Astrocyte (in vitro differentiated cells and primary cell): ENCODE data around the gene MDP1. TPM values are rescaled to one million over a fixed set of nuclear protein-coding genes. Genes with fewer than 3 reads are reported as not detected.

Experiments
- DNase-seq: peaks from one replicate; pipeline ENCODE4 v3.0.0-alpha.2; 2010; ENCODE audit warnings: low read depth
- FAIRE-seq: peaks from 2 replicates; lab custom pipeline; 2011; peaks lifted over from hg19 to GRCh38; lab: Jason Lieb, UNC
- H2AFZ ChIP-seq: 2 replicates; pipeline ENCODE4 v1.6.0; 2012; ENCODE audit warnings: low read depth, low read length, inconsistent platforms
- H3K27ac ChIP-seq: 2 replicates; pipeline ENCODE4 v1.5.1; 2011; ENCODE audit warnings: low read depth, low read length, inconsistent platforms
- H3K27me3 ChIP-seq: 2 replicates; pipeline ENCODE4 v1.6.0; 2011; ENCODE audit warnings: low read length, inconsistent platforms; ENCODE audit not compliant: insufficient read depth
- H3K36me3 ChIP-seq: 2 replicates; pipeline ENCODE4 v1.5.1; 2011; ENCODE audit warnings: low read length, inconsistent platforms; ENCODE audit not compliant: insufficient read depth
- H3K4me1 ChIP-seq: 2 replicates; pipeline ENCODE4 v1.5.1; 2011; ENCODE audit warnings: low read length, inconsistent platforms; ENCODE audit not compliant: insufficient read depth
- H3K4me2 ChIP-seq: 2 replicates; pipeline ENCODE4 v1.6.0; 2012; ENCODE audit warnings: low read length, inconsistent platforms
- H3K4me3 ChIP-seq: 2 replicates; pipeline ENCODE4 v1.5.1; 2011; ENCODE audit warnings: low read depth, mild to moderate bottlenecking, low read length, inconsistent platforms; ENCODE audit not compliant: insufficient read depth
- H3K79me2 ChIP-seq: 2 replicates; pipeline ENCODE4 v1.6.0; 2012; ENCODE audit warnings: mild to moderate bottlenecking, low read length, inconsistent platforms; ENCODE audit not compliant: insufficient read depth
- H3K9ac ChIP-seq: 2 replicates; pipeline ENCODE4 v1.6.0; 2012; ENCODE audit warnings: mild to moderate bottlenecking, low read length, inconsistent platforms
- H3K9me3 ChIP-seq: 2 replicates; pipeline ENCODE4 v1.5.1; 2012; ENCODE audit warnings: low read depth, mild to moderate bottlenecking, low read length, inconsistent platforms; ENCODE audit not compliant: insufficient read depth
- H4K20me1 ChIP-seq: 2 replicates; pipeline ENCODE4 v1.6.0; 2012; ENCODE audit warnings: low read length, inconsistent platforms; ENCODE audit not compliant: insufficient read depth
- H3K27ac Mint-ChIP-seq: one replicate; pipeline ENCODE4 v1.8.0; 2021; ENCODE audit warnings: mild to moderate bottlenecking, mixed read lengths; ENCODE audit not compliant: unreplicated experiment
- H3K27me3 Mint-ChIP-seq: one replicate; pipeline ENCODE4 v1.8.0; 2021; ENCODE audit warnings: low read depth, mixed read lengths; ENCODE audit not compliant: unreplicated experiment
- H3K36me3 Mint-ChIP-seq: one replicate; pipeline ENCODE4 v1.8.0; 2021; ENCODE audit warnings: low read depth, mixed read lengths; ENCODE audit not compliant: unreplicated experiment
- H3K4me1 Mint-ChIP-seq: one replicate; pipeline ENCODE4 v1.8.0; 2021; ENCODE audit warnings: low read depth, mixed read lengths; ENCODE audit not compliant: unreplicated experiment
- H3K4me3 Mint-ChIP-seq: one replicate; pipeline ENCODE4 v1.8.0; 2021; ENCODE audit warnings: mild to moderate bottlenecking, moderate library complexity, mixed read lengths; ENCODE audit not compliant: unreplicated experiment
- H3K9me3 Mint-ChIP-seq: one replicate; pipeline ENCODE4 v1.8.0; 2021; ENCODE audit warnings: mild to moderate bottlenecking, mixed read lengths; ENCODE audit not compliant: unreplicated experiment
- EZH2 ChIP-seq: IDR thresholded peaks from 2 replicates; pipeline ENCODE4 v1.6.1; 2012; ENCODE audit warnings: mild to moderate bottlenecking, low read length, inconsistent platforms; ENCODE audit not compliant: insufficient read depth
- total RNA-seq: library from RNA; stranded (reverse); gene quantifications from 2 replicates; pipeline ENCODE4 v1.2.1, GENCODE V29; 2021
- TF ChIP-seq, protein P1 (sequence below): IDR thresholded peaks from 2 replicates; pipeline ENCODE4 v1.5.1; 2011; ENCODE audit warnings: low read depth, mild to moderate bottlenecking, inconsistent platforms, low read length, moderate library complexity; ENCODE audit not compliant: insufficient read depth

MDP1 gene
- total RNA-seq, 1 donor from 2014 or later = 8.9 TPM

DNA sequence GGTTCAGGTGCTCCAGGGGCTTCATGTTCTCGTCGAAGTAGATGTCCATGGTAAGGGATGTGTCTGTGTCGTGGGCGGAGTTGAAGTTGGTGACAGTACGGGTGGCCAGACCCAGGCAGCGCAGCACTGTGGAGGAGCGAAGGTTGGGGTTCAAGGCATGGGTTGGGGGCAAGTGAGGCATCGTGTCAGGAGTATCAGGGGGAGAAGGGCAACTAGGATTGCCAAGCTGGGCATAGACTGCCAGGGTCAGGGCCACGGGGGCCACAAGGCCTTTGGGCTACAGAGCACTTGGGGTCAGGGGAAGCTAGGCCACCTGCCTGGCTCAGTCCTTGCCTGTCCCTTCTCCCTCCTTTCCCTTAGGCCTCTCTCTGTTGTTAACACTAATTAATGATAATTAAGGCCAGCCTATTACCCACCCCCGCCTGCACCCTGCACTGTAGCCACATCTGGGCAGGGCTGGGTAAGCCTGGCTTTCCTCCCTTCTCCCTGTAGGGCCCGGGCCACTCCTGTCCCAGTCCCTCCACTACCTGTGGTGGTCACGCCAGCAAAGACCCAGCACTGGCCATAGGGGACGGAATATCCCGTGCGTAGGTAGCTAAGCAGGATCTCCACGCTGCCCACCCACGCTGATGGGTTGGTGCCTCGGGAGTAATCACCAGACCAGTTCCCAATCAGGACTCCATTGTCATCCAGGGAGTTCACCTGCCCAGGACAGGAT is 42.8 kb upstream of the MDP1 start:
- peaks cover 8% of the 10 kb centered on the region for H3K27me3 Mint-ChIP-seq
- no peak overlapping the region for H2AFZ ChIP-seq
- H3K36me3 ChIP-seq = no peaks in the 10 kb centered on the region
- peaks cover 3% of the 10 kb centered on the region for H3K4me1 ChIP-seq
- H3K9ac ChIP-seq = no peak overlapping the region
- H3K27ac Mint-ChIP-seq = no peak overlapping the region
- peaks cover 5% of the 10 kb centered on the region for H3K4me1 Mint-ChIP-seq
- H3K27me3 ChIP-seq = no peaks in the 10 kb centered on the region
- no peaks in the 10 kb centered on the region for H3K79me2 ChIP-seq
- H3K9me3 ChIP-seq = no peaks in the 10 kb centered on the region
- FAIRE-seq (no peak), DNase-seq (no peak)
- no peak overlapping the region for H3K4me3 Mint-ChIP-seq
- H3K4me2 ChIP-seq = no peak overlapping the region
- H3K36me3 Mint-ChIP-seq = peaks cover 25% of the 10 kb centered on the region
- no peaks in the 10 kb centered on the region for H4K20me1 ChIP-seq
- H3K27ac ChIP-seq = no peak overlapping the region
- H3K9me3 Mint-ChIP-seq = no peaks in the 10 kb centered on the region
- no peak overlapping the region for H3K4me3 ChIP-seq
- TF ChIP-seq, protein P1, sequence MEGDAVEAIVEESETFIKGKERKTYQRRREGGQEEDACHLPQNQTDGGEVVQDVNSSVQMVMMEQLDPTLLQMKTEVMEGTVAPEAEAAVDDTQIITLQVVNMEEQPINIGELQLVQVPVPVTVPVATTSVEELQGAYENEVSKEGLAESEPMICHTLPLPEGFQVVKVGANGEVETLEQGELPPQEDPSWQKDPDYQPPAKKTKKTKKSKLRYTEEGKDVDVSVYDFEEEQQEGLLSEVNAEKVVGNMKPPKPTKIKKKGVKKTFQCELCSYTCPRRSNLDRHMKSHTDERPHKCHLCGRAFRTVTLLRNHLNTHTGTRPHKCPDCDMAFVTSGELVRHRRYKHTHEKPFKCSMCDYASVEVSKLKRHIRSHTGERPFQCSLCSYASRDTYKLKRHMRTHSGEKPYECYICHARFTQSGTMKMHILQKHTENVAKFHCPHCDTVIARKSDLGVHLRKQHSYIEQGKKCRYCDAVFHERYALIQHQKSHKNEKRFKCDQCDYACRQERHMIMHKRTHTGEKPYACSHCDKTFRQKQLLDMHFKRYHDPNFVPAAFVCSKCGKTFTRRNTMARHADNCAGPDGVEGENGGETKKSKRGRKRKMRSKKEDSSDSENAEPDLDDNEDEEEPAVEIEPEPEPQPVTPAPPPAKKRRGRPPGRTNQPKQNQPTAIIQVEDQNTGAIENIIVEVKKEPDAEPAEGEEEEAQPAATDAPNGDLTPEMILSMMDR = no peak
- TF ChIP-seq EZH2 = no peak

DNA sequence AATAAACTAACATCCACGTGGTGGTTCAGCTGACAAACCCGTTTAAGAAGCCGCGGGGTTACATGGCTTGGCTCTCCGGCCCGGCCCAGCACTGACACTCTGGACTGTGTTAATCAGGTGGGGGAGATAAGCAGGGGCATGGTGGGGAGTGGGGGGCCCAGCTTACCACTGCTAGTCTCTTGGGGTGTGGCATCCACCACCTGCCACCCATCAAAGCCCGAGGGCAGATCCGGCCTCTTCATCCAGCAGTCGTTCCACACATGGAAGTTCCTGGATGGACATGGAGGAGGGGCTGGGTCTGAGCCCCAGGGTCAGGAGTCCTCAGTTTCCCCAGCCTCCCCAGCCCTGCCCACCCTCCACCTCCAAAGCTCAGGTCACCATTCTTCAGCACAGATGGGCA is 42.3 kb upstream of the MDP1 start:
- Histone ChIP-seq H2AFZ (no peak overlapping the region), H3K4me3 (no peak overlapping the region), H3K9me3 (no peaks in the 10 kb centered on the region), H3K79me2 (no peaks in the 10 kb centered on the region), H4K20me1 (no peaks in the 10 kb centered on the region), H3K4me1 (peaks cover 3% of the 10 kb centered on the region), H3K27me3 (no peaks in the 10 kb centered on the region), H3K36me3 (no peaks in the 10 kb centered on the region), H3K27ac (no peak overlapping the region), H3K9ac (no peak overlapping the region), H3K4me2 (no peak overlapping the region)
- FAIRE-seq (no peak), DNase-seq (no peak)
- H3K27me3 Mint-ChIP-seq = peaks cover 8% of the 10 kb centered on the region
- no peak overlapping the region for H3K27ac Mint-ChIP-seq
- no peaks in the 10 kb centered on the region for H3K9me3 Mint-ChIP-seq
- H3K36me3 Mint-ChIP-seq = peaks cover 25% of the 10 kb centered on the region
- TF ChIP-seq, protein P1 = no peak
- no peak for TF ChIP-seq EZH2
- H3K4me3 Mint-ChIP-seq = no peak overlapping the region
- H3K4me1 Mint-ChIP-seq = peaks cover 5% of the 10 kb centered on the region

DNA sequence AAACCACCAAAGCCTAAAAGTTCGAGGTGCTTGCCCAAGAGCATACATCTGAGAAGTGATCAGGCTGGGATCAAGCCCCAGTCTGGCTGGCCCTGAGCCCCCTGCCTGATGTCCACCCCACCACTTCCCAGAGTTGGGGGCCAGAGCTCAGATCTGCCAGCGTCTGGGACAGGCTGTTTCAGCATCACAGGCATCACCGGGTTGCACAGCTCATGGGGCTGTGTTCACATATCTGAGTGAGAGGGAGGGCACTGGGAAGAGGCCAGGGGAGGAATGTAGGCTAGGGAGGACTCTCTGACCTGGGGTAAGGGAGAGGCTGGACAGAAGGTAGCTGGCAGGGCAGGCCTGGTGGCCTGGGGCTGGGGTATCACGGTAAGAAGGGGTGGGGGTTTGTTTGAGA is 41.1 kb upstream of the MDP1 start:
- Histone ChIP-seq H3K4me2 (no peak overlapping the region), H3K27ac (no peak overlapping the region), H4K20me1 (no peaks in the 10 kb centered on the region), H3K27me3 (no peaks in the 10 kb centered on the region), H3K79me2 (no peaks in the 10 kb centered on the region), H3K4me1 (peaks cover 7% of the 10 kb centered on the region), H2AFZ (no peak overlapping the region), H3K9me3 (no peaks in the 10 kb centered on the region), H3K4me3 (no peak overlapping the region), H3K36me3 (no peaks in the 10 kb centered on the region), H3K9ac (no peak overlapping the region)
- Mint-ChIP-seq H3K27ac (peak overlapping the region; percentile 12), H3K27me3 (peaks cover 6% of the 10 kb centered on the region), H3K36me3 (peaks cover 22% of the 10 kb centered on the region), H3K4me1 (peaks cover 5% of the 10 kb centered on the region), H3K4me3 (no peak overlapping the region), H3K9me3 (no peaks in the 10 kb centered on the region)
- DNase-seq = no peak
- no peak for FAIRE-seq
- no peak for TF ChIP-seq EZH2
- TF ChIP-seq, protein P1 = no peak
